Mammary epithelial cell (primary cell): ENCODE measurements around the gene ALDH4A1.

Experiments
- CTCF ChIP-seq, 2 donors: IDR thresholded peaks in 1 of 2; conservative IDR thresholded peaks in 1 of 2; 2 replicates each; pipeline ENCODE4 v1.5.1; 2011 to 2012; ENCODE audit warnings: inconsistent platforms in 2 of 2, low read length in 2 of 2, mild to moderate bottlenecking in 2 of 2, control low read depth in 1 of 2, low read depth in 1 of 2; ENCODE audit not compliant: insufficient read depth in 1 of 2; ENCODE audit errors: extremely low read depth in 1 of 2
- EZH2 ChIP-seq: IDR thresholded peaks from 2 replicates; pipeline ENCODE4 v1.6.1; 2012; ENCODE audit warnings: low read length, inconsistent platforms, borderline replicate concordance

- no peak for TF ChIP-seq CTCF (conservative IDR thresholded peaks at IDR 0.05 in 1 of 2, IDR thresholded peaks at IDR 0.05 in 1 of 2; ENCODE audit: extremely low read depth in 1 of 2, insufficient read depth in 1 of 2, low read depth in 1 of 2, low read length in 2 of 2)
- TF ChIP-seq EZH2 = no peak
These were observed 74.1 kb downstream of the ALDH4A1 start for GRCh38 chr1:18828224-18828623.
